Tibial nerve (tissue), 4 donors: Measurements from ENCODE around the gene GABRR2. TPM values are rescaled to one million over a fixed set of nuclear protein-coding genes. Genes with fewer than 3 reads are reported as not detected.

Source experiments
- DNase-seq, 2 donors: peaks; one replicate each; pipeline ENCODE4 v3.0.0-alpha.2; 2019; ENCODE audit warnings: low spot score in 2 of 2
- H3K27ac ChIP-seq, 4 donors: fragments of 200-600 bp; sonication (generic) in 3 of 4; one replicate each; pipeline ENCODE4 v1.5.1; 2017 to 2019; ENCODE audit warnings: mild to moderate bottlenecking in 1 of 4
- H3K27me3 ChIP-seq, 2 donors: fragments of 200-600 bp; sonication (generic) in 1 of 2; one replicate each; pipeline versions ENCODE4 v1.5.1 to v1.6.0; 2017 to 2019
- H3K36me3 ChIP-seq, 3 donors: fragments of 200-600 bp; sonication (generic); one replicate each; pipeline ENCODE4 v1.5.1; 2018 to 2019
- H3K4me1 ChIP-seq, 4 donors: fragments of 200-600 bp; sonication (generic) in 3 of 4; one replicate each; pipeline ENCODE4 v1.5.1; 2017 to 2019
- H3K4me3 ChIP-seq, 4 donors: fragments of 200-600 bp; sonication (generic) in 3 of 4; one replicate each; pipeline ENCODE4 v1.5.1; 2017 to 2019; ENCODE audit warnings: mild to moderate bottlenecking in 1 of 4, moderate library complexity in 1 of 4
- H3K9me3 ChIP-seq, 4 donors: fragments of 200-600 bp; sonication (generic) in 3 of 4; one replicate each; pipeline ENCODE4 v1.5.1; 2017 to 2019
- EP300 ChIP-seq, 2 donors: sonication (generic); formaldehyde crosslinking; IDR thresholded peaks; one replicate each; pipeline ENCODE4 v1.6.1; 2017; ENCODE audit warnings: antibody characterized with exemption in 2 of 2, mild to moderate bottlenecking in 1 of 2
- POLR2A ChIP-seq, 2 donors: fragments of 450-650 bp; IDR thresholded peaks; one replicate each; pipeline ENCODE4 v1.6.1; 2017; ENCODE audit warnings: antibody characterized with exemption in 2 of 2, mild to moderate bottlenecking in 2 of 2, moderate library complexity in 2 of 2
- WGBS, 2 donors: methylation state at CpG; one replicate each; pipeline ENCODE4 v1.1.5; 2018; 5-methylcytosine and 5-hydroxymethylcytosine counted together
- total RNA-seq, 4 donors: library from RNA; depleted of rRNA; stranded (reverse); fragments of >200 nt; gene quantifications; one replicate each; pipeline ENCODE4 v1.1.0, GENCODE V29; 2016
- TF ChIP-seq, protein P1 (sequence below), 5 experiments: fragments of 200-600 bp in 3 of 5; fragments of 450-650 bp in 2 of 5; sonication (generic) in 3 of 5; IDR thresholded peaks; one replicate each; pipeline ENCODE4 v1.5.1; 2016 to 2019; ENCODE audit warnings: antibody characterized with exemption in 5 of 5, mild to moderate bottlenecking in 3 of 5, moderate library complexity in 2 of 5

Gene GABRR2
- total RNA-seq, 4 donors from 2014 or later = 0.84 to 3.6 TPM; not detected in 2

DNA sequence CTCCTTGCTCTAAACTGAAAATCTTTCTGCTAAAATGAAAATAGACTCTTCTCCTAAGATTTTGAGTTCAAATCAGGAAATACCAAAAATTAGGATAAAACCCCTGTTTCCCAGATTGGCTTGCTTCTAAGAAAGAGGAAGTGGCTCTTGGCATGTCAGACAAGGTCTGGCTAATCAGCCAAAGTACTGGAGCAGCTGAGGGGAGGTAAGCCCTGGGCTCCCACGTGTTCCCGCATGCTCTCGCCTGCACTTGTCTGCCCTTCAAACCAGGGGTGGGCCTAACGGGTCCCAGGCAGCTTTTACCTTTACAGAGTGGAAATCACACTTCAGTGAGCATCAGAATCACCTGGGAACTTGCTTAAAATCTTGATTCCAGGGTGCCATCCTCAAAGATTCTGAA, 54.8 kb downstream of the GABRR2 start:
- H3K27ac ChIP-seq = no peak overlapping the region
- 74 to 76% methylated on average over 4 of the region's 4 CpGs for WGBS, 2 donors
- DNase-seq = no peak

DNA sequence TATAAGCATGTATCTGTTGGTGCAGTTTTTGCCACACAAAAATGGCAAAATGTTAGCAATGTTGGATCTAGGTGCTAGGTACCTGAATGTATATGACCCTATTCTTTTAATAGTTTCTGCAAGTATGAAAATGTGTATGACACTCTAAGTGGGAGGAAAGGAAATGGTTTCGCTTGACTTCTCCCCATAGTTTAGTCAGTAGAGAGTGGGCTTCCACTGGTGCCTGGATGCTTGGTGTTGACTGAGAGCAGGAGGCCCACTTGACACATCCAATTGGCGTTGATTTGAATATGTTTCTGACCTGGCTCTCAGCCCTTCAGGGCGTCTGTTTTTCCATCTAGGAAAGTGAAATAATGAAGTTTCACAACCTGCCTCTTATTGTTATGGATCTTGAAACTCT, 56.2 kb downstream of the GABRR2 start:
- WGBS, 2 donors = 80 to 81% methylated on average over 3 of the region's 3 CpGs
- no peak overlapping the region for H3K27ac ChIP-seq
- no peak for DNase-seq
- H3K4me3 ChIP-seq = no peak overlapping the region
- H3K9me3 ChIP-seq = no peaks in the 10 kb centered on the region
- TF ChIP-seq EP300 (IDR thresholded peaks at IDR 0.05) (no peak), POLR2A (IDR thresholded peaks at IDR 0.05) (no peak)
- TF ChIP-seq, protein P1, sequence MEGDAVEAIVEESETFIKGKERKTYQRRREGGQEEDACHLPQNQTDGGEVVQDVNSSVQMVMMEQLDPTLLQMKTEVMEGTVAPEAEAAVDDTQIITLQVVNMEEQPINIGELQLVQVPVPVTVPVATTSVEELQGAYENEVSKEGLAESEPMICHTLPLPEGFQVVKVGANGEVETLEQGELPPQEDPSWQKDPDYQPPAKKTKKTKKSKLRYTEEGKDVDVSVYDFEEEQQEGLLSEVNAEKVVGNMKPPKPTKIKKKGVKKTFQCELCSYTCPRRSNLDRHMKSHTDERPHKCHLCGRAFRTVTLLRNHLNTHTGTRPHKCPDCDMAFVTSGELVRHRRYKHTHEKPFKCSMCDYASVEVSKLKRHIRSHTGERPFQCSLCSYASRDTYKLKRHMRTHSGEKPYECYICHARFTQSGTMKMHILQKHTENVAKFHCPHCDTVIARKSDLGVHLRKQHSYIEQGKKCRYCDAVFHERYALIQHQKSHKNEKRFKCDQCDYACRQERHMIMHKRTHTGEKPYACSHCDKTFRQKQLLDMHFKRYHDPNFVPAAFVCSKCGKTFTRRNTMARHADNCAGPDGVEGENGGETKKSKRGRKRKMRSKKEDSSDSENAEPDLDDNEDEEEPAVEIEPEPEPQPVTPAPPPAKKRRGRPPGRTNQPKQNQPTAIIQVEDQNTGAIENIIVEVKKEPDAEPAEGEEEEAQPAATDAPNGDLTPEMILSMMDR (IDR thresholded peaks at IDR 0.05) = no peak
- H3K4me1 ChIP-seq = no peaks in the 10 kb centered on the region
- no peaks in the 10 kb centered on the region for H3K36me3 ChIP-seq
- H3K27me3 ChIP-seq = no peaks in the 10 kb centered on the region

More for the DNA sequence above, 54.8 kb downstream of the GABRR2 start:
- Histone ChIP-seq H3K4me3 (no peak overlapping the region), H3K36me3 (no peaks in the 10 kb centered on the region), H3K4me1 (no peaks in the 10 kb centered on the region), H3K9me3 (no peaks in the 10 kb centered on the region), H3K27me3 (no peaks in the 10 kb centered on the region)
- TF ChIP-seq, protein P1 (IDR thresholded peaks at IDR 0.05) = no peak
- TF ChIP-seq EP300 (IDR thresholded peaks at IDR 0.05) = no peak
- no peak for TF ChIP-seq POLR2A (IDR thresholded peaks at IDR 0.05)

DNA sequence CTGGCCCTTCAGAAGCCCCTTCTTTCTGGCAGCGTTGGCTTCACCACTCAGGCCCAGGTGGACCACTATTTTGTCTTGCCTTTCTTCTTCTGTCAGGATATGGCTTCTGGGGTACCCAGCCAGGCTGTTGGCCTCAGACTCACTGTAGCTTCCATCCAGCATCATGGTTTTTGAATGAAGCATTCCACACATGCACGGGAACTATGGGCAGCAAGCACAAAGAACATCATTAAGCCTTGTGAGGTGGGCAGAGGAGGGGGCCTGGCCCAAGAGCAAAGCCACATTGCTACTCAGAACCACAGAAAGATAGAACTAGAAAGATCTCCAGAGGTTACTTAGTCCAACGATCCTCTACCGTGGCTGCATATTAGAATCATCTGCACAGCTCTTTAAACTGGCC, 57.3 kb downstream of the GABRR2 start:
- no peaks in the 10 kb centered on the region for H3K4me1 ChIP-seq
- no peaks in the 10 kb centered on the region for H3K27me3 ChIP-seq
- WGBS, 2 donors = 68 to 77% methylated on average over 4 of the region's 4 CpGs
- DNase-seq = no peak
- no peaks in the 10 kb centered on the region for H3K9me3 ChIP-seq
- H3K27ac ChIP-seq = no peak overlapping the region
- TF ChIP-seq POLR2A (IDR thresholded peaks at IDR 0.05) = no peak
- TF ChIP-seq, protein P1 (IDR thresholded peaks at IDR 0.05) = no peak
- TF ChIP-seq EP300 (IDR thresholded peaks at IDR 0.05) = no peak
- no peaks in the 10 kb centered on the region for H3K36me3 ChIP-seq
- H3K4me3 ChIP-seq = no peak overlapping the region

DNA sequence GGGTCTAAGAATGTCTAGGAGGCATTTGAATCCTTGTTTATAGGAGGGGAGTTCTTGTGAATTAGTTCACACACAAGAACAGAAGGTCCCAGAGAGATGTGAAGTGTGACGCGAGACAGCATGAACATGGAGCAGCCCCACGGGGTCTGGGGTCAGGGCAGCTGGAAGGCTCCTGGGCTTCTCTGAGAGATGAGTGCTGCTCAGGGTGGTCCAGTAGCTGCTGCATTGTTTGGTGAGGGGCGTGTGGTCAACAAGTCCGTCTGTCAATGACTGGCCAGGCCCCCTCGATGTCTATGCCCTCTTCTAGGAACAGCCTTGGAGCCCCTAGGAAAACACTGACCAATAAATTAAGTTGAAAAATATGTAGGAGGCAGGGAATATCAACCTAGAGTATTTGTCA, 57.8 kb downstream of the GABRR2 start:
- no peak for DNase-seq
- TF ChIP-seq EP300 (IDR thresholded peaks at IDR 0.05) (no peak), POLR2A (IDR thresholded peaks at IDR 0.05) (no peak)
- TF ChIP-seq, protein P1 (IDR thresholded peaks at IDR 0.05) = no peak
- no peaks in the 10 kb centered on the region for H3K4me1 ChIP-seq
- H3K36me3 ChIP-seq = no peaks in the 10 kb centered on the region
- H3K4me3 ChIP-seq = no peak overlapping the region
- H3K27ac ChIP-seq = no peak overlapping the region
- 84 to 85% methylated on average over 6 of the region's 6 CpGs for WGBS, 2 donors
- H3K27me3 ChIP-seq = no peaks in the 10 kb centered on the region
- no peaks in the 10 kb centered on the region for H3K9me3 ChIP-seq

DNA sequence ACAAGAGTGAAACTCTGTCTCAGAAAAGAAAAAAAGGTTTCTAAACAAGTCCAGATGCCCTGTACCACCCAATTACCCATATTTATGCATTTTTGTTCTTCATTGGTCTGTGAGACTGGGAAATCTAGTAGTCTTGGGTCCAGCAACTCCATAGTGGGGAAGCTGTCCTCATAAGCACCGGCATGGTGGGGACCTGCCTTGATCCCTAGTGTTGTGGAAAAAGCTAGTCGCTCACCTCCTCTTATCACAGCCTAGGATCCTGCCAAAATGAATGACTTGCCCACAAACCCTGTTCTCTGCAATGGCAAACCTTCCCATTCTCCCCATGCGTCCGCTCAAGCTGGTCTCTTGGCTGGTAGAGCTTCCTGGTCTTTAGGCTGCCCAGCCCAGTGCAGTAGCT, 59.7 kb downstream of the GABRR2 start:
- WGBS, 2 donors = 92 to 93% methylated on average over 4 of the region's 4 CpGs
- Histone ChIP-seq H3K27me3 (no peaks in the 10 kb centered on the region), H3K4me3 (no peak overlapping the region), H3K27ac (no peak overlapping the region), H3K9me3 (no peaks in the 10 kb centered on the region), H3K4me1 (no peaks in the 10 kb centered on the region), H3K36me3 (no peaks in the 10 kb centered on the region)
- TF ChIP-seq, protein P1 (IDR thresholded peaks at IDR 0.05) = no peak
- TF ChIP-seq EP300 (IDR thresholded peaks at IDR 0.05) = no peak
- no peak for TF ChIP-seq POLR2A (IDR thresholded peaks at IDR 0.05)
- no peak for DNase-seq
